DOHH2 (cell line): ENCODE data around the gene ATG16L1.

Source experiments
- H3F3A ChIP-seq: fragments of 200-600 bp; sonication (generic), shearing (Covaris generic); 2 replicates; pipeline ENCODE4 v1.6.0; 2016; ENCODE audit warnings: antibody characterized with exemption, mild to moderate bottlenecking; ENCODE audit not compliant: control insufficient read depth, insufficient read depth
- H3K27ac ChIP-seq: fragments of 200-600 bp; sonication (generic); 2 replicates; pipeline ENCODE4 v1.5.1; 2014; ENCODE audit warnings: low read depth, mild to moderate bottlenecking, low read length, moderate library complexity
- H3K27me3 ChIP-seq: fragments of 200-600 bp; sonication (generic); 2 replicates; pipeline ENCODE4 v1.6.1; 2014; ENCODE audit warnings: mild to moderate bottlenecking, low read length, mixed read lengths; ENCODE audit not compliant: control insufficient read depth
- H3K36me3 ChIP-seq: fragments of 200-600 bp; sonication (generic); 2 replicates; pipeline ENCODE4 v1.6.1; 2014; ENCODE audit warnings: mild to moderate bottlenecking, low read length, moderate library complexity, mixed read lengths; ENCODE audit not compliant: control insufficient read depth
- H3K4me1 ChIP-seq: fragments of 200-600 bp; sonication (generic); 2 replicates; pipeline ENCODE4 v1.6.1; 2014; ENCODE audit warnings: mild to moderate bottlenecking, low read length, mixed read lengths; ENCODE audit not compliant: control insufficient read depth
- H3K4me2 ChIP-seq: fragments of 200-600 bp; sonication (generic); 2 replicates; pipeline ENCODE4 v1.6.0; 2014; ENCODE audit warnings: mild to moderate bottlenecking, low read length, moderate library complexity
- H3K4me3 ChIP-seq: fragments of 200-600 bp; sonication (generic); 2 replicates; pipeline ENCODE4 v1.5.1; 2014; ENCODE audit warnings: mild to moderate bottlenecking, low read length, mixed read lengths
- H3K79me2 ChIP-seq: fragments of 200-600 bp; sonication (generic); 2 replicates; pipeline ENCODE4 v1.6.1; 2014; ENCODE audit warnings: mild to moderate bottlenecking, low read length, mixed read lengths; ENCODE audit not compliant: control insufficient read depth
- H3K9me2 ChIP-seq: fragments of 200-600 bp; sonication (generic); replicated peaks from 2 replicates; pipeline ENCODE4 v1.6.1; 2014; ENCODE audit warnings: mild to moderate bottlenecking, low read length, mixed read lengths; ENCODE audit not compliant: control insufficient read depth
- H3K9me3 ChIP-seq: fragments of 200-600 bp; sonication (generic); 2 replicates; pipeline ENCODE4 v1.6.1; 2014; ENCODE audit warnings: antibody characterized with exemption, low read length, mixed read lengths; ENCODE audit not compliant: control insufficient read depth, insufficient read depth
- H4K20me1 ChIP-seq: fragments of 200-600 bp; sonication (generic); 2 replicates; pipeline ENCODE4 v1.6.0; 2014; ENCODE audit warnings: low read depth, mild to moderate bottlenecking, antibody characterized with exemption, low read length, moderate library complexity; ENCODE audit not compliant: control insufficient read depth, insufficient read depth
- EZH2phosphoT487 ChIP-seq: fragments of 200-600 bp; sonication (generic); IDR thresholded peaks from 2 replicates; pipeline ENCODE4 v1.6.1; 2017; ENCODE audit warnings: borderline replicate concordance, mild to moderate bottlenecking, antibody characterized with exemption, low read length, moderate library complexity, mixed read lengths
- TF ChIP-seq, protein P1 (sequence below): fragments of 200-600 bp; sonication (generic); IDR thresholded peaks from one replicate; pipeline ENCODE4 v1.5.1; 2014; ENCODE audit warnings: antibody characterized with exemption, mild to moderate bottlenecking, low read depth, low read length; ENCODE audit not compliant: poor library complexity, severe bottlenecking

ATG16L1 gene

DNA sequence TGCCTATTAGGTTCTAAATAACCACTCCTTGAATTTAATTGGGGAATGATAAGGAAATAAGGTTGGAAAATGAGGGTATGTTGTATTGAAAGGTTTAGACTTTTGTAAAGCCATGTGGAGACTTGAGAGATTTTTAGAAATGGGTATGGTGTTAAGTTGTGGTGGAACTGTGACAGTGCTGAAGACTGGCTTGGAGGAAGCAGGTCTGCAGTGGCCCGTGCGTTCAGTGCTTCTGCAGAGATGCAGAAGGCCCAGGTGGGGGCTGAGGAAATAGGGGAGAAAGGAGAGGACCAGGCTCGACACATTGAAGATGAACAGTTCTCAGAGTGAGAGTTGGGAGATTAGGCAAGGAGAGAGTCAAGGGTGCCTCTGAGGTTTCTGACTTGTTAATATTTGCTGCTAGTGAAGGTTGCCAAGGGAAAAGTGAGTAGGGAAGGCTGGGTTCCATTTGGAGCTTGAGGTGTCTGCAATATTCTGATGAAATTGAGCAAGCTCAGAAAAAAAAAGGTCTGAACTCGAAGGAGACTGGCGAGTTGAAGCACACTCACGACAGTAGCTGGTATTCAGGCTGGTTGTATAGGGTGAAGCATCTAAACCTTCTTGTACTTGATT is 30.6 kb downstream of the ATG16L1 start:
- Histone ChIP-seq H3K79me2 (no peaks in the 10 kb centered on the region), H3K4me1 (peaks cover 14% of the 10 kb centered on the region), H3K4me2 (no peak overlapping the region), H4K20me1 (peaks cover 3% of the 10 kb centered on the region; the same call in 1 of the 2 replicates), H3K27ac (no peak overlapping the region), H3K36me3 (peaks cover 86% of the 10 kb centered on the region), H3K9me3 (no peaks in the 10 kb centered on the region), H3K27me3 (no peaks in the 10 kb centered on the region), H3K9me2 (no peaks in the 10 kb centered on the region), H3F3A (no peaks in the 10 kb centered on the region; the same call in 1 of the 2 replicates), H3K4me3 (no peak overlapping the region)
- TF ChIP-seq EZH2phosphoT487, result no peak
- TF ChIP-seq, protein P1, sequence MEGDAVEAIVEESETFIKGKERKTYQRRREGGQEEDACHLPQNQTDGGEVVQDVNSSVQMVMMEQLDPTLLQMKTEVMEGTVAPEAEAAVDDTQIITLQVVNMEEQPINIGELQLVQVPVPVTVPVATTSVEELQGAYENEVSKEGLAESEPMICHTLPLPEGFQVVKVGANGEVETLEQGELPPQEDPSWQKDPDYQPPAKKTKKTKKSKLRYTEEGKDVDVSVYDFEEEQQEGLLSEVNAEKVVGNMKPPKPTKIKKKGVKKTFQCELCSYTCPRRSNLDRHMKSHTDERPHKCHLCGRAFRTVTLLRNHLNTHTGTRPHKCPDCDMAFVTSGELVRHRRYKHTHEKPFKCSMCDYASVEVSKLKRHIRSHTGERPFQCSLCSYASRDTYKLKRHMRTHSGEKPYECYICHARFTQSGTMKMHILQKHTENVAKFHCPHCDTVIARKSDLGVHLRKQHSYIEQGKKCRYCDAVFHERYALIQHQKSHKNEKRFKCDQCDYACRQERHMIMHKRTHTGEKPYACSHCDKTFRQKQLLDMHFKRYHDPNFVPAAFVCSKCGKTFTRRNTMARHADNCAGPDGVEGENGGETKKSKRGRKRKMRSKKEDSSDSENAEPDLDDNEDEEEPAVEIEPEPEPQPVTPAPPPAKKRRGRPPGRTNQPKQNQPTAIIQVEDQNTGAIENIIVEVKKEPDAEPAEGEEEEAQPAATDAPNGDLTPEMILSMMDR, result no peak

DNA sequence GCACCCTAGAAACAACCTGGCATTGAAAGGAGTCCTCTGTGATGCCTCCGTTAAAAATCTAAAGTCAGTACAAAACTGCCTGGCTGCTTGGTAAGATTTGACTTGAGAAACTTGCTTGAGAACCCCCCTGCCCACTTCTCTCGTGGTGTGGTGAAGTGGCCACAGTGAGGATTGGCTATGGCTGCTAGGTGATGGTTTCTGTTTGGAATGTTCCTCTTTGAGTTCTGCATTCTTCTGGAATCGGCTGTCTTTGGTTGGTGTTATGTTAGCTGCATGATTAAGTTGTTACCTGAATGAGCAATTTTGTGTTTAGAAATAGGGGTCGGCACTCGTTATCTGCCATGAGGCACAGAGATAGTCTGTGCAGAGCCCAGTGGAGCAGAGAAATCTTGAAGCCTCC is 34.4 kb downstream of the ATG16L1 start:
- H3K36me3 ChIP-seq, result peaks cover 84% of the 10 kb centered on the region
- H3K4me1 ChIP-seq, result no peaks in the 10 kb centered on the region
- no peaks in the 10 kb centered on the region; the same call in 1 of the 2 replicates for H3K79me2 ChIP-seq
- no peak overlapping the region for H3K27ac ChIP-seq
- no peak overlapping the region for H3K4me2 ChIP-seq
- no peaks in the 10 kb centered on the region for H4K20me1 ChIP-seq
- no peaks in the 10 kb centered on the region for H3K27me3 ChIP-seq
- no peak for TF ChIP-seq EZH2phosphoT487
- TF ChIP-seq, protein P1, result no peak
- H3K4me3 ChIP-seq, result no peak overlapping the region
- H3K9me2 ChIP-seq, result no peaks in the 10 kb centered on the region
- H3F3A ChIP-seq, result no peaks in the 10 kb centered on the region
- H3K9me3 ChIP-seq, result no peaks in the 10 kb centered on the region

GRCh38 chr2:233287871-233288270 is 36.4 kb downstream of the ATG16L1 start:
- no peak for TF ChIP-seq EZH2phosphoT487
- Histone ChIP-seq H3K27me3 (no peaks in the 10 kb centered on the region), H3K4me1 (no peaks in the 10 kb centered on the region), H3K27ac (no peak overlapping the region), H4K20me1 (no peaks in the 10 kb centered on the region), H3K9me3 (no peaks in the 10 kb centered on the region), H3K4me2 (no peak overlapping the region), H3F3A (no peaks in the 10 kb centered on the region), H3K36me3 (peaks cover 84% of the 10 kb centered on the region), H3K4me3 (no peak overlapping the region), H3K79me2 (no peaks in the 10 kb centered on the region; the same call in 1 of the 2 replicates), H3K9me2 (no peaks in the 10 kb centered on the region)

- H3K9me2 ChIP-seq, result no peaks in the 10 kb centered on the region
- H3K9me3 ChIP-seq, result no peaks in the 10 kb centered on the region
- H3K79me2 ChIP-seq, result no peaks in the 10 kb centered on the region; the same call in 1 of the 2 replicates
- H3K4me2 ChIP-seq, result no peak overlapping the region
- no peak overlapping the region for H3K4me3 ChIP-seq
- H3K36me3 ChIP-seq, result peaks cover 88% of the 10 kb centered on the region
- H3K27ac ChIP-seq, result no peak overlapping the region
- no peaks in the 10 kb centered on the region for H3K4me1 ChIP-seq
- TF ChIP-seq, protein P1, result no peak
- no peaks in the 10 kb centered on the region for H4K20me1 ChIP-seq
- H3F3A ChIP-seq, result no peaks in the 10 kb centered on the region
- H3K27me3 ChIP-seq, result no peaks in the 10 kb centered on the region
Observed at GRCh38 chr2:233288663-233289062, 37.2 kb downstream of the ATG16L1 start.
